D721Med (cell line): ENCODE measurements around the gene HORMAD1.
A peak's percentile ranks its signal among the peaks of the same experiment; 100 is the strongest.
"Not testable (repeated sequence)": the region's sequence is repeated elsewhere in the genome, so short reads cannot be mapped to it uniquely, and the experiment has no call there.

Experiments
- DNase-seq: peaks from one replicate; pipeline ENCODE4 v3.0.0; 2011; ENCODE audit warnings: low spot score; ENCODE audit not compliant: insufficient read length
- FAIRE-seq: peaks from 2 replicates; lab custom pipeline; 2011; peaks lifted over from hg19 to GRCh38; lab: Jason Lieb, UNC
- CTCF ChIP-seq: IDR thresholded peaks from 2 replicates; pipeline ENCODE4 v1.5.1; 2012; ENCODE audit warnings: mild to moderate bottlenecking, control low read depth; ENCODE audit not compliant: insufficient read depth; ENCODE audit errors: missing control alignments

Gene HORMAD1

DNA sequence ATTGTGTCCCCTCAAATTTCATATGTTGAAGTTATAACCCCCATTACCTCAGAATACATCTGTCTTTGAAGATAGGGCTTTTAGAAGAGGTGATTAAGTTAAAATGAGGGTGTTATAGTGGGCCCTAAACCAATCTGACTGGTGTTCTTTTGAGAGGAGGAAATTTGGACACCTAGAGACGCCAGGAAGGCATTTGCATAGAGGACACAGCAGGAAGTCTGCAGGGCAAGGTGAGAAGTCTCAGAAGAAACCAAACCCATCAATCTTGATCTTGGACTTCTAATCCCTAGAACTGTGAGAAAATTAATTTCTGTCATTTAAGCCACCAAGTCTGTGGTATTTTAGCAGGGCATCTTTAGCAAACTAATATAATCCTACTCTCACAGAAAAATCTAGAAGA is 36.8 kb downstream of the HORMAD1 start:
- no peak for DNase-seq
- no peak for TF ChIP-seq CTCF
- no peak for FAIRE-seq

DNA sequence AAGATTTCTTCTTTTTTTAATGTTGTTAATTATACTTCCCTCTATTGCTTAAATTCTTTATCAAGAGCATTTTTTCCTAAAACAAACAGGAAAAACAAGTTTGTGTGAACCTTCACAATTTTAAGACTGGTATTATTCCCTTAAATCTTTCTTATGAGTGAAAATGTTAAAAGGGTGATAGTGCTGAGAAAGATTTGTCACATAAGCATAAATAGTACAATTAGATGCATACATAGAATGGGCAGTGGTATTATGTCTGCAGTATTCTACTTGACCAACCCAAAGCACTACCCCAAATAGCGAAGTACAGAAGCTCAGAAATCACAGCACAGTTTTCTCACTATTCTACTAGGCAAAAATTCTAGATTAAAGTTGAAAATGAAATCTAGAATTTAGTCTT is 41.7 kb downstream of the HORMAD1 start:
- no peak for TF ChIP-seq CTCF
- DNase-seq (no peak), FAIRE-seq (no peak)

- no peak for FAIRE-seq
- no peak for TF ChIP-seq CTCF
- DNase-seq: no peak
Observed at GRCh38 chr1:150674881-150675280, 45.8 kb downstream of the HORMAD1 start.

- FAIRE-seq (no peak), DNase-seq (no peak)
- TF ChIP-seq CTCF: no peak
Observed at GRCh38 chr1:150663321-150663720, 57.4 kb downstream of the HORMAD1 start.

DNA sequence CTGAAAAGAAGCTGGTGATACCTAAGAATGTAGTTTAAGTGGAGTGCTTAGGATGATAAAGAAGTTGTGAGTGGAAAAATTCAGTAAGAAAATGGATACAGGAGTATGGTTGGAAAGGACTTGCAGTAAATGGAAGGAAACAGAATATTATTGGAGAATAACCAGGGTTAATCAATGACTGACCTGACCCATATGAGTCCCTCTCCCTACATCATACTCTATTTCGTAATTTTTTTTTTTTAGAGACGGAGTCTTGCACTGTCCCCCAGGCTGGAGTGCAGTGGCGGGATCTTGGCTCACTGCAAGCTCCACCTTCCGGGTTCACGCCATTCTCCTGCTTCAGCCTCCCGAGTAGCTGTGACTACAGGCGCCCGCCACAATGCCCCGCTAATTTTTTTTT is 57.9 kb downstream of the HORMAD1 start:
- DNase-seq (no peak), FAIRE-seq (no peak)
- TF ChIP-seq CTCF: no peak

- no peak for TF ChIP-seq CTCF
- FAIRE-seq (peak; percentile 11), DNase-seq (no peak)
Observed at GRCh38 chr1:150661156-150661555, 59.5 kb downstream of the HORMAD1 start.

DNA sequence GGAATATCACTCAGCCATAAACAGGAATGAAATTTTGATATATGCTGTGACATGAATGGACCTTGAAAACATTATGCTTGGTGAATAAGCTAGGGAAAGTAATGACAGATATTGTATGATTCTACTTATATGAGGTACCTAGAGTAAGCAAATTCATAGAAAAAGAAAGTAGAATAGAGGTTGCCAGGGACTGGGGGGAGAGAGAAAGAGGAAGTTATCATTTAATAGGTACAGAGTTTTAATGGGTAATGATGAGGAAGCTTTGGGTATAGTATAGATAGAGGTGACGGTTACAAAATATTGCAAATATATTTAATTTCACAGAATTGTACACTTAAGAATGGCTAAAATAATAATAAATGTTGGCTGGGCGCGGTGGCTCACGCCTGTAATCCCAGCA is 60.1 kb downstream of the HORMAD1 start:
- TF ChIP-seq CTCF: no peak
- no peak for FAIRE-seq

DNA sequence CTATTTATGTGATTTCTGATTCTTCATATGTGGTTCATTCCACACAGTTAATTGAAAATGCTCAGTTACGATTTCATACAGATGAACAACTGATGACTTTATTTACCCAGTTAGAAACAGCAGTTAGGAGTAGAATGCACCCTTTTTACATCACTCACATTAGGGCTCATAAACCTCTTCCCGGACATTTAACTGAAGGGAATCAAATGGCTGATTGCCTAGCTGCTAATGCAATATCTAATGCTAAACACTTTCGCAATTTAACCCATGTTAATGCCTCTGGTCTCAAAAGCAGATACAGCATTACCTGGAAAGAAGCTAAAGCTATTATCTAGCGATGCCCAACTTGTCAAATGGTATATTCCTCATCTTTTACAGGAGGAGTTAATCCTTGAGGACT is 63.6 kb downstream of the HORMAD1 start:
- DNase-seq, FAIRE-seq: not testable (repeated sequence)

More for the DNA sequence above, 60.1 kb downstream of the HORMAD1 start:
- no peak for DNase-seq

DNA sequence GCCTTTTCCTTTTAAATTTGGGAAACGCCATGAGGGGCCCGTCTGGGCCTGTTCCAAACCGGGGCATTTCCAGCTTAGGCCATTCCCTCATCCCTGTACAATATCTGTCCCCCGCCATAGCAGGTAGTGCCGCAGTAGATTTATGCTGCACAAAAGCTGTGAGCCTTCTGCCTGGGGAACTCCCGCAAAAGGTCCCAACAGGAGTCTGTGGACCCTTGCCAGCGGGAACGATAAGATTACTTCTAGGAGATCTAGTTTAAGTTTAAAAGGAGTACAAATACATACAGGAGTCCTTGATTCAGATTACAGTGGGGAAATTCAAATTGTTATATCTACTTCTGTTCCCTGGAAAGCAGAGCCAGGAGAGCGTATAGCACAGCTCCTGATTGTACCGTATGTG is 66.1 kb downstream of the HORMAD1 start:
- not testable (repeated sequence) for FAIRE-seq, DNase-seq
